Tibial nerve (tissue), 4 donors: Measurements from ENCODE around the gene DPH5.

Experiments used
- EP300 ChIP-seq, 2 donors: sonication (generic); formaldehyde crosslinking; IDR thresholded peaks; one replicate each; pipeline ENCODE4 v1.6.1; 2017; ENCODE audit warnings: antibody characterized with exemption in 2 of 2, mild to moderate bottlenecking in 1 of 2
- POLR2A ChIP-seq, 2 donors: fragments of 450-650 bp; IDR thresholded peaks; one replicate each; pipeline ENCODE4 v1.6.1; 2017; ENCODE audit warnings: antibody characterized with exemption in 2 of 2, mild to moderate bottlenecking in 2 of 2, moderate library complexity in 2 of 2
- TF ChIP-seq, protein P1 (sequence below), 5 experiments: fragments of 200-600 bp in 3 of 5; fragments of 450-650 bp in 2 of 5; sonication (generic) in 3 of 5; IDR thresholded peaks; one replicate each; pipeline ENCODE4 v1.5.1; 2016 to 2019; ENCODE audit warnings: antibody characterized with exemption in 5 of 5, mild to moderate bottlenecking in 3 of 5, moderate library complexity in 2 of 5

DNA sequence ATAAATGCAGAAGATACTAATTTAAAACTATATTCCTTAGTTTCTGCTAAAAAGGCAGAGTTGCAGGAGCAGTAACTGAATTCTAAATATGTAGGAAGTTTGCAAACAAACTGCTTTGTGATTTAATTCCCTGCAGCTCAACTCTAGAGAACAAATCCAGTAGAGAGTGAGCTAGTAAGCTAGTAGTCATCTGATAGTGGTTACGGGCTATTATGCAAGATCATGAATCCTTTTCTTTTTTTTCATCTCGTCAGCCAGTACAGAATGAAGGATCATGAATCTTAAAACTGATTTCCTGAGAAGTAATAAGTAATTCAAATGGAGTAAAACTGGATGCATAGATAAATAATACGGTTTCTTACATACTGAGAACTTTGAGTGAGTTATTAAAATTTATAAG, 3.3 kb downstream of the DPH5 start:
- TF ChIP-seq, protein P1, sequence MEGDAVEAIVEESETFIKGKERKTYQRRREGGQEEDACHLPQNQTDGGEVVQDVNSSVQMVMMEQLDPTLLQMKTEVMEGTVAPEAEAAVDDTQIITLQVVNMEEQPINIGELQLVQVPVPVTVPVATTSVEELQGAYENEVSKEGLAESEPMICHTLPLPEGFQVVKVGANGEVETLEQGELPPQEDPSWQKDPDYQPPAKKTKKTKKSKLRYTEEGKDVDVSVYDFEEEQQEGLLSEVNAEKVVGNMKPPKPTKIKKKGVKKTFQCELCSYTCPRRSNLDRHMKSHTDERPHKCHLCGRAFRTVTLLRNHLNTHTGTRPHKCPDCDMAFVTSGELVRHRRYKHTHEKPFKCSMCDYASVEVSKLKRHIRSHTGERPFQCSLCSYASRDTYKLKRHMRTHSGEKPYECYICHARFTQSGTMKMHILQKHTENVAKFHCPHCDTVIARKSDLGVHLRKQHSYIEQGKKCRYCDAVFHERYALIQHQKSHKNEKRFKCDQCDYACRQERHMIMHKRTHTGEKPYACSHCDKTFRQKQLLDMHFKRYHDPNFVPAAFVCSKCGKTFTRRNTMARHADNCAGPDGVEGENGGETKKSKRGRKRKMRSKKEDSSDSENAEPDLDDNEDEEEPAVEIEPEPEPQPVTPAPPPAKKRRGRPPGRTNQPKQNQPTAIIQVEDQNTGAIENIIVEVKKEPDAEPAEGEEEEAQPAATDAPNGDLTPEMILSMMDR (IDR thresholded peaks at IDR 0.05), result no peak
- no peak for TF ChIP-seq POLR2A (IDR thresholded peaks at IDR 0.05)
- TF ChIP-seq EP300 (IDR thresholded peaks at IDR 0.05), result no peak
